GM18499 (cell line): Measurements from ENCODE around the gene ABI3BP.

Source experiments
- ATAC-seq: cut with Tn5 transposase; IDR thresholded peaks from one replicate; pipeline ENCODE4 v1.9.1; 2021; ENCODE audit warnings: moderate number of reproducible peaks; ENCODE audit not compliant: insufficient read depth, unreplicated experiment

ABI3BP gene

GRCh38 chr3:100709842-100710260 is 283.4 kb downstream of the ABI3BP start:
- ATAC-seq = no peak

- peak; percentile 90 for ATAC-seq
Observed at GRCh38 chr3:100708989-100709841, 284.0 kb downstream of the ABI3BP start, which contains the start of gene TFG. Gene TFG (plus strand): TSS chr3:100709494. CDS start chr3:100713686, 4,192 bp downstream.

GRCh38 chr3:100708644-100708988 is 284.6 kb downstream of the ABI3BP start:
- no peak for ATAC-seq

- no peak for ATAC-seq
Observed at GRCh38 chr3:100706365-100706764, 286.9 kb downstream of the ABI3BP start.

- ATAC-seq = no peak
Observed at GRCh38 chr3:100703865-100704264, 289.4 kb downstream of the ABI3BP start.

GRCh38 chr3:100702980-100703345 is 290.3 kb downstream of the ABI3BP start:
- ATAC-seq = no peak

GRCh38 chr3:100702082-100702979 is 290.9 kb downstream of the ABI3BP start:
- no peak for ATAC-seq

GRCh38 chr3:100700708-100701107 is 292.5 kb downstream of the ABI3BP start:
- ATAC-seq = no peak
